ENCODE data around the gene L3MBTL2.
"Not testable (repeated sequence)": the region's sequence is repeated elsewhere in the genome, so short reads cannot be mapped to it uniquely, and the experiment has no call there.

Gene L3MBTL2

GRCh38 chr22:41250127-41250526 is 45.0 kb downstream of the L3MBTL2 start:
- H3K4me1 ChIP-seq (ENCODE audit: insufficient read depth, insufficient read length) = peaks cover 4% of the 10 kb centered on the region
- no peak overlapping the region for H3K9ac ChIP-seq (ENCODE audit: insufficient read length, low read depth)
- no peak for TF ChIP-seq SUZ12 (IDR thresholded peaks at IDR 0.05; ENCODE audit: extremely low read depth, insufficient read depth, insufficient read length)
- TF ChIP-seq YY1 (IDR thresholded peaks at IDR 0.05; ENCODE audit: insufficient read depth, insufficient read length) = no peak
- TF ChIP-seq ZNF274 (IDR thresholded peaks at IDR 0.05; ENCODE audit: low read depth, low read length) = no peak
- no peaks in the 10 kb centered on the region for H3K27me3 ChIP-seq (ENCODE audit: insufficient read depth, insufficient read length)
- no peak overlapping the region for H3K4me3 ChIP-seq (ENCODE audit: insufficient read length, low read depth)
- H3K36me3 ChIP-seq (ENCODE audit: insufficient read depth, insufficient read length, low read length) = peaks cover 89% of the 10 kb centered on the region
- H3K9me3 ChIP-seq (ENCODE audit: insufficient read depth, low read length) = no peaks in the 10 kb centered on the region
- DNase-seq (ENCODE audit: low read depth, low spot score) = no peak

- peaks cover 91% of the 10 kb centered on the region for H3K36me3 ChIP-seq (ENCODE audit: insufficient read depth, insufficient read length, low read length)
- DNase-seq (ENCODE audit: low read depth, low spot score) = no peak
- peaks cover 10% of the 10 kb centered on the region for H3K4me1 ChIP-seq (ENCODE audit: insufficient read depth, insufficient read length)
- H3K9ac ChIP-seq (ENCODE audit: insufficient read length, low read depth) = no peak overlapping the region
- no peaks in the 10 kb centered on the region for H3K27me3 ChIP-seq (ENCODE audit: insufficient read depth, insufficient read length)
- TF ChIP-seq ZNF274 (IDR thresholded peaks at IDR 0.05; ENCODE audit: low read depth, low read length) = no peak
- no peak for TF ChIP-seq YY1 (IDR thresholded peaks at IDR 0.05; ENCODE audit: insufficient read depth, insufficient read length)
- no peak for TF ChIP-seq SUZ12 (IDR thresholded peaks at IDR 0.05; ENCODE audit: extremely low read depth, insufficient read depth, insufficient read length)
- no peaks in the 10 kb centered on the region for H3K9me3 ChIP-seq (ENCODE audit: insufficient read depth, low read length)
- H3K4me3 ChIP-seq (ENCODE audit: insufficient read length, low read depth) = no peak overlapping the region
Measured at GRCh38 chr22:41252365-41252764, 47.3 kb downstream of the L3MBTL2 start.

GRCh38 chr22:41254230-41254629 is 49.1 kb downstream of the L3MBTL2 start:
- TF ChIP-seq YY1 (IDR thresholded peaks at IDR 0.05; ENCODE audit: insufficient read depth, insufficient read length) (no peak), ZNF274 (IDR thresholded peaks at IDR 0.05; ENCODE audit: low read depth, low read length) (no peak), SUZ12 (IDR thresholded peaks at IDR 0.05; ENCODE audit: extremely low read depth, insufficient read depth, insufficient read length) (no peak)
- Histone ChIP-seq H3K36me3 (ENCODE audit: insufficient read depth, insufficient read length, low read length) (peaks cover 90% of the 10 kb centered on the region), H3K4me1 (ENCODE audit: insufficient read depth, insufficient read length) (peaks cover 10% of the 10 kb centered on the region), H3K9ac (ENCODE audit: insufficient read length, low read depth) (no peak overlapping the region), H3K9me3 (ENCODE audit: insufficient read depth, low read length) (no peaks in the 10 kb centered on the region), H3K4me3 (ENCODE audit: insufficient read length, low read depth) (no peak overlapping the region), H3K27me3 (ENCODE audit: insufficient read depth, insufficient read length) (no peaks in the 10 kb centered on the region)
- DNase-seq (ENCODE audit: low read depth, low spot score) = no peak

GRCh38 chr22:41256254-41257253 is 51.4 kb downstream of the L3MBTL2 start:
- Histone ChIP-seq H3K9me3 (ENCODE audit: insufficient read depth, low read length) (no peaks in the 10 kb centered on the region), H3K4me1 (ENCODE audit: insufficient read depth, insufficient read length) (peaks cover 10% of the 10 kb centered on the region), H3K36me3 (ENCODE audit: insufficient read depth, insufficient read length, low read length) (peaks cover 88% of the 10 kb centered on the region), H3K4me3 (ENCODE audit: insufficient read length, low read depth) (no peak overlapping the region), H3K9ac (ENCODE audit: insufficient read length, low read depth) (no peak overlapping the region), H3K27me3 (ENCODE audit: insufficient read depth, insufficient read length) (no peaks in the 10 kb centered on the region)
- no peak for DNase-seq (ENCODE audit: low read depth, low spot score)
- TF ChIP-seq SUZ12 (IDR thresholded peaks at IDR 0.05; ENCODE audit: extremely low read depth, insufficient read depth, insufficient read length) = no peak
- no peak for TF ChIP-seq YY1 (IDR thresholded peaks at IDR 0.05; ENCODE audit: insufficient read depth, insufficient read length)
- TF ChIP-seq ZNF274 (IDR thresholded peaks at IDR 0.05; ENCODE audit: low read depth, low read length) = no peak

GRCh38 chr22:41257696-41258095 is 52.6 kb downstream of the L3MBTL2 start:
- Histone ChIP-seq H3K9me3 (ENCODE audit: insufficient read depth, low read length) (no peaks in the 10 kb centered on the region), H3K27me3 (ENCODE audit: insufficient read depth, insufficient read length) (no peaks in the 10 kb centered on the region), H3K36me3 (ENCODE audit: insufficient read depth, insufficient read length, low read length) (peaks cover 90% of the 10 kb centered on the region), H3K4me1 (ENCODE audit: insufficient read depth, insufficient read length) (peaks cover 10% of the 10 kb centered on the region), H3K4me3 (ENCODE audit: insufficient read length, low read depth) (no peak overlapping the region), H3K9ac (ENCODE audit: insufficient read length, low read depth) (no peak overlapping the region)
- TF ChIP-seq ZNF274 (IDR thresholded peaks at IDR 0.05; ENCODE audit: low read depth, low read length) (no peak), SUZ12 (IDR thresholded peaks at IDR 0.05; ENCODE audit: extremely low read depth, insufficient read depth, insufficient read length) (no peak)
- DNase-seq (ENCODE audit: low read depth, low spot score) = no peak

GRCh38 chr22:41259756-41260155 is 54.6 kb downstream of the L3MBTL2 start:
- not testable (repeated sequence) for H3K9ac ChIP-seq (ENCODE audit: insufficient read length, low read depth); H3K27me3 ChIP-seq (ENCODE audit: insufficient read depth, insufficient read length); H3K9me3 ChIP-seq (ENCODE audit: insufficient read depth, low read length); DNase-seq (ENCODE audit: low read depth, low spot score); H3K4me3 ChIP-seq (ENCODE audit: insufficient read length, low read depth)
- H3K36me3 ChIP-seq (ENCODE audit: insufficient read depth, insufficient read length, low read length) = peaks cover 93% of the 10 kb centered on the region
- peaks cover 10% of the 10 kb centered on the region for H3K4me1 ChIP-seq (ENCODE audit: insufficient read depth, insufficient read length)

GRCh38 chr22:41260871-41261270 is 55.8 kb downstream of the L3MBTL2 start:
- H3K4me3 ChIP-seq (ENCODE audit: insufficient read length, low read depth) = no peak overlapping the region
- no peak overlapping the region for H3K9ac ChIP-seq (ENCODE audit: insufficient read length, low read depth)
- no peaks in the 10 kb centered on the region for H3K27me3 ChIP-seq (ENCODE audit: insufficient read depth, insufficient read length)
- H3K36me3 ChIP-seq (ENCODE audit: insufficient read depth, insufficient read length, low read length) = peaks cover 94% of the 10 kb centered on the region
- peaks cover 10% of the 10 kb centered on the region for H3K4me1 ChIP-seq (ENCODE audit: insufficient read depth, insufficient read length)
- no peaks in the 10 kb centered on the region for H3K9me3 ChIP-seq (ENCODE audit: insufficient read depth, low read length)
- no peak for DNase-seq (ENCODE audit: low read depth, low spot score)
- TF ChIP-seq YY1 (IDR thresholded peaks at IDR 0.05; ENCODE audit: insufficient read depth, insufficient read length) = no peak
- TF ChIP-seq SUZ12 (IDR thresholded peaks at IDR 0.05; ENCODE audit: extremely low read depth, insufficient read depth, insufficient read length) = no peak
- TF ChIP-seq ZNF274 (IDR thresholded peaks at IDR 0.05; ENCODE audit: low read depth, low read length) = no peak

Measured in NT2/D1 (cell line).